Stimulated activated CD4-positive, alpha-beta T cell treated with anti-CD3 and anti-CD28 coated beads, Interleukin-12 subunit alpha, Interleukin-12 subunit beta, amount 100 ng/mL, for 48 hours (primary cell): ENCODE data around the gene PLTP.
"Not testable (repeated sequence)": the region's sequence is repeated elsewhere in the genome, so short reads cannot be mapped to it uniquely, and the experiment has no call there.

Experiments used
- DNase-seq, 3 donors: peaks; one replicate each; pipeline ENCODE4 v3.0.0-alpha.2; 2020; ENCODE audit warnings: low read depth in 2 of 3, low spot score in 1 of 3

The PLTP gene, protein sequence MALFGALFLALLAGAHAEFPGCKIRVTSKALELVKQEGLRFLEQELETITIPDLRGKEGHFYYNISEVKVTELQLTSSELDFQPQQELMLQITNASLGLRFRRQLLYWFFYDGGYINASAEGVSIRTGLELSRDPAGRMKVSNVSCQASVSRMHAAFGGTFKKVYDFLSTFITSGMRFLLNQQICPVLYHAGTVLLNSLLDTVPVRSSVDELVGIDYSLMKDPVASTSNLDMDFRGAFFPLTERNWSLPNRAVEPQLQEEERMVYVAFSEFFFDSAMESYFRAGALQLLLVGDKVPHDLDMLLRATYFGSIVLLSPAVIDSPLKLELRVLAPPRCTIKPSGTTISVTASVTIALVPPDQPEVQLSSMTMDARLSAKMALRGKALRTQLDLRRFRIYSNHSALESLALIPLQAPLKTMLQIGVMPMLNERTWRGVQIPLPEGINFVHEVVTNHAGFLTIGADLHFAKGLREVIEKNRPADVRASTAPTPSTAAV

GRCh38 chr20:45911486-45912343 lies at the start of gene PLTP:
Gene PLTP (minus strand): TSS chr20:45912155. CDS start chr20:45911452, 703 bp downstream.
- no peak for DNase-seq

GRCh38 chr20:45959956-45960630 lies 48.1 kb upstream of the PLTP start:
- DNase-seq = no peak

DNA sequence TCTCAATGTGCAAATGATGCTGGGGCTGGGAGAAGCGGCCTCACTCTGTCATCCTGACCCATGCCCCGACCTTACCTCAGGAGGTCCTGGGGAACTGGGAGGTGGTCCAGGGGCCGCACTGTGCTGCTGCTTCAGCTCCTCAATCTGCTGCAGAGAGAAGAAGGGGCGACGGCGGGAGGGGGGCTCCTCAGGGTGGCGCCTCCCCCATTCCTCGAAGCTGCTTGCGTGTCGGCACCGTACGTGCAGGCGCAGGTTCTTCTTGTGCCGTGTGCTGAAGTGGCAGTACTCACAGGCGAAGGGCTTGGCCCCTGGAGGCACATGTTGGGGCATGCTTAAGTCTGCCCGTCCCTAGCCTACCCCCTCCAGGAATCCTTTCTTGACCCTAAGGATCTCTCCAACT lies 47.2 kb upstream of the PLTP start:
- DNase-seq = no peak

DNA sequence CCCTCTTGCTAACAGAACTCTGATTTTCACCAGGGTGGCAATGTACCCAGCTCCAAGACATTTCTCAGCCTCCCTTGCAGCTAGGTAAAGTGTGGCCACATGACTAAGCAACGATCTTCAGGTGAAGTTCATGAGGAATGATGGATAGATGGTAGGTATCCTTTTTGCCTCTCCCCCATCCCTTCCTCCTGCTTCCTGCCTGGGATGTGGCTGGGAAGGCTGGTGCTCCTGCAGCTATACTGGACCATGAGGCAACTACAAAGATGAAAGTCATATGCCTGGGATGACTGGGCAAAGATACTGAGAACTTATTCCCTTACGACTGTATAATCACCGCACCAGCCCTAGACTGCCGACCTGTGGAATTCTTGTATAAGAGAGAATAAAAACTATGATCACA lies 46.6 kb upstream of the PLTP start:
- no peak for DNase-seq

GRCh38 chr20:45957021-45957941 lies 45.3 kb upstream of the PLTP start:
- no peak for DNase-seq

DNA sequence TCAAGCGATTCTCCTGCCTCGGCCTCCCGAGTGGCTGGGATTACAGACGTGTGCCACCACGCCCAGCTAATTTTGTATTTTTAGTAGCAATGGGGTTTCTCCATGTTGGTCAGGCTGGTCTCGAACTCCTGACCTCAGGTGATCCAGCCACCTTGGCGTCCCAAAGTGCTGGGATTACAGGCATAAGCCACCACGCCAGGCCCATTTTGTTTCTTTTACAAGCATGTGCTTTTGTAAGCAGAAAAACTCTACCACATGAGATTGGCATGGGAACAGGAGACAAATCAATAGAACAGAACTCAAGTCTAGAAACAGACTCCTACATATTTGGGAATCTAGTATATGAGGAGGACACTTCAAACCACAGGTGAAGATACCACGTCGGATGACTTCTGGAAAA lies 44.4 kb upstream of the PLTP start:
- not testable (repeated sequence) for DNase-seq

GRCh38 chr20:45953672-45954071 lies 41.7 kb upstream of the PLTP start:
- DNase-seq = no peak

DNA sequence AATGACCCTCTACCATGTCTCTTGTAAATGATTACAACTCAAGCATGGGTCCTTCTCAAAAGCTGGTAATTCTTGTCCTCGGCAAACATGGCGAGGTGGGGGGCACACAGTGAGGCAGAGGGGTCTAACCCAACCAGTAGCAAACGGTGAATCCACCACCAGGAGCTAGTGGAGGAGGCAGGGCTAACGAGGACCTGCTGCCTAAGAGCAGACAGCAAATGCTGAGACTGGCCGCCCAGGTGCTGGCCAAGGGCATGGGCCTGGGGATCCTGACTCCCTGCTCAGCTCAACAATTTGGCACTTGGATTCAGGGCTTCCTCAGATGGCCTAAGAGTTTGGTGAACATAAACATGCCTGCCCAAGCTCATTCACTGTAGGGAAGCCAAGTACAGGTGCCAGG lies 40.9 kb upstream of the PLTP start:
- DNase-seq = no peak

DNA sequence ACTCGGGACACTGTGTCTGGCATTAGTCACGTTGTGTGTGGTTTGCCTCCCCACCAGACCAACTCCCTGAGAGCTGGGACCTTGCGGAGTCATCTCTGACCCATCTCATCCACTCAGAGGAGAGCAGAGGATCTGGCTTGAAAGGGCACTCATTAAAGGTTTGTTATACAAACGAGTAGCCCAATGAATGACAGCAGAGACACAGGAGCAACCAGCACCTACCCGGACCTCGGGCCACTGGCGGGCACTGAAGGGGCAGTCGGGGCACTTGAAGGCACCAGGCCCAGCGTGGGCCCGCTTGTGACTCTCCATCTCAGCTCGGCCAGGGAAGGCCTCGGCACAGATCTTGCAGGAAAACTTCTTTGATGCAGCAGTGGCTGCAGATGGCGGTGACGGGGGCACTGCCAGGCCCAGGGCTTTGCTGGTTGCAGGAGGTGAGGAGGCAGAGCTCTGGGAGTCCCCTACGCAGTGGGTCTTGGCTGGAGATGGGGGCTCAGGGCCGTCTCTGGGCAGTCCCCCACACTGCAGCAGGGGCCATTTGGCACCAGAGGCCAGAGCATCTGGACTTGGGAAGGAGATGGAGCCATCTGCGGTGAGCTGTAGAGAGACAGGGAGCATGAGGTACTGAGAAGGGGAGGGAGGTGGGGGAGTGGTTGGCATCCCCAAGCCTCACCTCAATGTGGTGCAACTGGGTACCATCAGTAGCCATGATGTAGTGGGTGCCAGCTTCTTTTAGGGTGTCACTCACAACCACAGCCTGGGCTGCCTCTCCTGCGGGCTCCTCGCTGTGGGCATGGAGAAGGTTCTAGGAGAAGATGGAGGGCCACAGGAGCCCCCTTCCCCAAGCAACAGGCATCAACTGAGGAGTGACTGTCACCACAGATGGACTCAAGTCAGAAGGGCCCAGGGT lies 40.2 kb upstream of the PLTP start:
- no peak for DNase-seq

DNA sequence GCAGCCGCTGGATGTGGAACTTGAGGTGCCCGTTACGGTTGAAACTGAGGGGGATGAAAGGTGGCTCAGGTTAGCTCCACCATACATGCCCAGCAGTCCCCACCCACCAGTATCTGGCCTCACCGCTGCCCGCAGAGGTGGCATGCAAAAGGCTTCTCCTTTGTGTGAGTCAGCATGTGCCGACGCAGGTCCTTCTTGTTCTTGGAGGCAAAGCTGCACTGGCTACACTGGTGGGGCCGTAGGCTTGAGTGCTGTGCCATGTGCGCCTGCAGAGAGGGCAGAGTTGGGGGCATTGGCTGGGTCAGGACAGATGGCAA lies 38.3 kb upstream of the PLTP start:
- no peak for DNase-seq

DNA sequence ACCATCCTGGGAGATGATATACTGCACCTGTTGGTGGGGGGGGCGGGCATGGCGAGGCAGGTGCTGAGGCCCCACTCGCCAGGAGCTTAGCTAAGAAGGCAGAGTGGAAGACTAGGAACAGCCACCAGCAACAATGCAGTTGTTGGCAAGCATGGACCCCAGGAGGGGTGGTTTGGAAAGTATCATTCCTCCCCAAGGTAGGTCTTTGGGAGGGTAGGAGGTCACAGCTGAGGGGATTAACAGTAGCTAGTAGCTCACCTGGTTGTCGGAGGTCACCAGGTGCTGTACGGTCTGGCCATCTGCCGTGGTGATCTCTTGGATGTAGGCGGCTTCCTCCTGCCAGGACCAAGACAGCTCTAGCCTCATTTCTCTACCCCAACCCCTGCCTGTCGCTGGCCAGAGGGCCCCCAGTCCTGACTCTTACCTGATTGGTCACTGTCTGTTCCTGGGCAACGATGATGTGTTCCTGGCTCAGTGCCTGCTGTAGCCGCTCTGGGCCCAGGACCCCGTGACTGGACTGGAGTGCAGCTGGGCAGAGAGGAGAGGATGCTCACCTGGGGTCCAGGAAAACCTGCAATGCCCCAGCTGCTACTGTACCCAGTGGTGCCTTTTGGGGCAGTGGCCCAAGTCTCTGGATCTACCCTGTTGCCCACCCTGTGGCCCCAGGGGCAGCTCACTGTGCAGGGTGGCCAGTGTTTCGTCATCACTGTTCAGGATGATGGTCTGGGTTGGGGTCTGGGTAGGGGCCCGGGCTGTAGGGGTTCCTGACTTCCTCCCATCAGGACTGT lies 37.8 kb upstream of the PLTP start:
- no peak for DNase-seq

- DNase-seq = no peak
Observed at GRCh38 chr20:45948742-45949541, 37.0 kb upstream of the PLTP start.

DNA sequence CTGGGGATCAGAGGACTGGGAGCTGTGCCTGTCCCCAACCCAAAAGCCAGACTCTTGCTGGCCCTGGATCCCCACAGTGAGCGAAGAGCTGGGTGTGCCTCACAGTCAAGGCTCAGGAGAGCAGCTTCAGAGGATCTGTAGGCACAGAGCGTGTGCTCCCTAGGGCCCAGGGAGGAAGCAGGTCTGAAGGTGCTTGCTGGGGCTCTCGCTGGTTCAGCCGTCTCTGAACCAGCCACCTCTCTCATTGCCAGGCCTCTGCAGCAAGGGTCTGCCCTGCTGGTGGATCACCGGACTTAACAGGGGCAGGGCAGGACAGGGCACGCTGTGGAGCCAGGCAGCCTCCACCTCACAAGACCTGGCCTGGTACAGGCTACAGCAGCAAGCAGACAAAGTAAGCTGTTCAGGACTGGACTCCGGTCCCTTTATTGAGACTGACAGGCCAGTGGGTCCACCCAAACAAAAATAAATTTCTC lies 36.3 kb upstream of the PLTP start:
- no peak for DNase-seq

GRCh38 chr20:45947110-45947866 lies 35.3 kb upstream of the PLTP start:
- no peak for DNase-seq

DNA sequence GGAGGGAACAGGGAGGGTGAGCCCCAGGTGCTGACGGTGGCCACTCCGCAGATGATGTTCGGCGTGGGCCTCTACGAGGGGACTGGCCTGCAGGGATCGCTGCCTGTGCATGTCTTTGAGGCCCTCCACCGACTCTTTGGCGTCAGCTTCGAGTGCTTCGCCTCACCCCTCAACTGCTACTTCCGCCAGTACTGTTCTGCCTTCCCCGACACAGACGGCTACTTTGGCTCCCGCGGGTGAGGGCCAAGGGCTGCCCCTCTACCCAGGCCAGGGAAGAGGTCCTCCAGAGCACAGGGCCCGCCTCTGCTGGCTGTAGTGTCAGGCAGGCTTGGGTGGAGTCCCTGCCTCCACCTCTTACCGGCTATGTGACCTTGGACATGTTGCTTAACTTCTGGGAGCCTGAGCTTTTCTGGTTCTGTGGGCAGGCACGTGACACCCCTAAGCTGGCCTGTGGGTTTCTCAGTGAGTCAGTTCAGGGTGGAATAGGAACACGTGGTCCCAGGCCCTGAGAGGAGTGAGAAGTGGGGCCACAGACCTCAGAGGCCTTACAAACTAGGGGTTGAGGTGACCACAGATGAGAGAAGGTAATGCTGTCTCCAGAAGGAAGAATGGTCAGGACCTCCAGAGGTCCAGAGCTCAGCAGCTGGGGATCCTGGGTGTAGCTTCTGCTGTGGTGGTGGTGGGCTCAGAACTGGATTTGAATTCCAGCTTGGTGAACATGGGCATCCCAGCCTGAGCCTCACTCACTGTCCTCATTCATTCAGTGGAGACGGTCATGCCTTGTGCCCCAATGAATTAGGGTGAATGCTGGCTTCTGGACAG lies 34.4 kb upstream of the PLTP start:
- DNase-seq = peak in 1 of 3 donors; percentile 32

DNA sequence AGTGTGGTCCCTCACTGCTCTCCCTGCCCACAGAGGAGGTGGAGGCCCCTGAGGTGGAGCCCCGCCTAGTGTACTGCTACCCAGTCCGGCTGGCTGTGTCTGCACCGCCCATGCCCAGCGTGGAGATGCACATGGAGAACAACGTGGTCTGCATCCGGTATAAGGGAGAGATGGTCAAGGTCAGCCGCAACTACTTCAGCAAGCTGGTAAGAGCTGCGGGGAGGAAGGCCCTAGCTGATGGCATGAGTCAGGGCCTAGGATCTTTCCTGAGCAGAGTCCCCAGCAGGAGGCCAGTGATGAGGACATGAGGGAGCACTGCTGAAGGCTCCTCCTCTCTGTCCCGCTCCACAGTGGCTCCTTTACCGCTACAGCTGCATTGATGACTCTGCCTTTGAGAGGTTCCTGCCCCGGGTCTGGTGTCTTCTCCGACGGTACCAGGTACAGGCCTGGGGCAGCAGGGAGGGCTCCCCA lies 33.8 kb upstream of the PLTP start:
- DNase-seq = no peak
